Stimulated activated CD8-positive, alpha-beta memory T cell treated with anti-CD3 and anti-CD28 coated beads, Interleukin-15, amount 100 ng/mL, for 48 hours (primary cell): ENCODE measurements around the gene IPCEF1.

ENCODE experiments used
- DNase-seq, 2 donors: peaks; one replicate each; pipeline ENCODE4 v3.0.0-alpha.2; 2020; ENCODE audit warnings: low read depth in 2 of 2

Gene IPCEF1

DNA sequence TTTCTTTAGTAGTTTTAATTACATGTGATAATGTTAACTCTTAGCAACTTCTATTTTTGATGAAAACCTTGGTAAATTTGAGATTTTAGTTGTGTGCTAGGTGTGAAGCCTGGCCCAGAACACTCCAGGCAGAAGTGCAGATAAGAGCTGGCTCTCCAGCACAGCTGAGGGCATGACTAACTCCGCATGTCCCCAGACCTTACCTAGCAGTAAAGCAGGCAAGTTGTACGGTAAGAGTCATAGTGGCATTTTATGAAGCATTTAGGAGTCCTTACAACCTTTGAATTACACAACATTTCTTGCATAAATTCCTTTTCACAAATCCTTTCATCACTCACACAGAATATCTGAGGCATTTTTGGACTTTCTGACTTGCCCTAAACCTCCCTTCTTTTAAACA is 250.4 kb downstream of the IPCEF1 start:
- DNase-seq = no peak
